ENCODE data around the gene CADM3.

Gene CADM3

DNA sequence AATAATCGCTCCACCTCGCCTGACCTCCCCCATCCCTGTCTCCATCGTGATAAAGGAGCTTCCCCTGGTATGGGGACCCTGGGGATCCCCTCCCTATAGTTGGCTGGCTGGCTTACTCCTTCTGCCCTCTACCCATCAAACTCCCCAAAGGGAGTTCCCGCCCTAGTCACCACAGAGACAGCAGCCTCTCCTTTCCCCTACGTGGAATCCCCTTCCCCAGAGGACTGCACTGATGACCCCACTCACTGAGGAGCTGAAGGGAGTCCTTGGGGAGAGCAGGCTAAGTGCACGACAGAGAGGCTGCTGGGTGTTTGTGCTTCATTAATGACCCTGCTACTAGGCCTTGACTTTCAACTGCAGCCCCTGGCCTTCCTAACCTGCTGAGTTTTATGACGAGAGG is 1.9 kb downstream of the CADM3 start:
- no peak for DNase-seq (ENCODE audit: low read depth in 1 of 2, low spot score in 1 of 2)

- DNase-seq (ENCODE audit: low read depth in 1 of 2, low spot score in 1 of 2): no peak
These were observed 4.2 kb downstream of the CADM3 start for GRCh38 chr1:159175571-159175970.

- DNase-seq (ENCODE audit: low read depth in 1 of 2, low spot score in 1 of 2): no peak
These were observed 6.0 kb downstream of the CADM3 start for GRCh38 chr1:159177272-159177907.

DNA sequence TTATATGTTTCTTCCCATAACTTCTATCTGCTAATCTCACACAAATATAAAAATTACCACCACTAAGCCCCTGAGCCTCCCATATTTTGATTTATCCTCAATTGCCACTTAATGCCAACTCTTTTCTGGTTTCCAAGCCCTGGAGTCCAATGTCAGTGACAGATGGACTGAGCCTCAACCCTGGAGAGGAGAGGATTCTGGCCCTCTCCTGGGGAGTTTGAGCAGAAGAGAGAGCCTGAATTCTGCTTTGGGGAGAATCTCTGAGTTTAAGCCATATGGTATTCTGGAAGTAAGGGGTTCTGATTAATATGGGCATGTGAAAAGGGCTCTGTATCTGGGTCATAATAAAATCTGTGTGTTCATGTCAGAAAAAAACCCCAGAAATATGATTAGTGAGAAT is 8.5 kb downstream of the CADM3 start:
- DNase-seq (ENCODE audit: low read depth in 1 of 2, low spot score in 1 of 2): no peak

DNA sequence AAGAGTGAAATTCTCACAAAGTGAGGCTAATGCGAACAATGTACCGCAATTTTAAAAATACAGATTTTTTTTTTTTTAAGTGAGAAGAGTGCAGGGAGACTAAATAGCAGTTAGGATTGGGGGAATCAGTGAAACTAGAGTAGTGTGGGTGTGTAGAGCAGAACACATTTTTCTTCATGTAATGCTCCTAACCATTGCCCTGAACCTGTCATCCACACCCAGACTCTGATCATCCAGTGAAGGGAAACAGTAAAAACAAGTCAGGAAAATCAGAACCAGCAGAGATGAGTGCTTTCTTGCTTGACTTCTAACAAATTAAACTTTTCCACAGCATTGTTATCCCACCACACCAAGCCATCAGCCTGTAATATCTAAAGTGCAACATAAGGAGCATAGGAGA is 9.1 kb downstream of the CADM3 start:
- DNase-seq (ENCODE audit: low read depth in 1 of 2, low spot score in 1 of 2): no peak

DNA sequence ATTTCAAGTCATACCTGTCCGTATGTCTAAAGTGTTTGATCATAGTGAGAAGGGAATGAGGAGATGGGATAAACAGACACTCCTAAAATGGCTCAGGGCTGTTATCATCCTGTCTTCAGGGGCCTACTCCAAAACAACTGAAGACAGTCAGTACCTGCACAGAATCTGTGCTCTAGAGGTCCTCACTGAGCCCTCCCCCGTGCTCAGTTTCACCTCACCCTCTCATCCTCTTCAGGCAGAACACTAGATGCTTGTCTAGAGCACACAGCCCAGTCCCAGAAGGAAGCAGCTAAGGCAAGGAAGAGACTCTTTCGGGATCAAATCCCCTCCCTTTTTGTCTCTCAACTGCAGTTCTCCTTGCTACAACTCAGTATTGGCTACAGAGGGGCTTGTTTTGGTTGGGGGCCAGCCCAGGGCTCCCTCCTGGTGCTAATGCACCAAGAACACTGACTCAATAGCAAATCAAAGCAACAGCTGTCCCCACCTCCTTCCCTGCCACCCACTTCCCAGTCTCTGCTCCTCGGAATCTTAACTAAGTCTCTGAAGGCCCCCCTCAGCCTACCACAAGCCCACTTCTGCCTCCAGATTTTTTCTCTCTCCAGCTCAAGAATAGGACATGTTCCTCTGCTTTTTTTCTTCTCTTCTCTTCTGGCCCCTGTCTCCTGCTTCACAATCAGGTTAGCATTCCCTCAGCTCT is 10.1 kb downstream of the CADM3 start:
- no peak for DNase-seq (ENCODE audit: low read depth in 1 of 2, low spot score in 1 of 2)

GRCh38 chr1:159184201-159184600 is 12.8 kb downstream of the CADM3 start:
- no peak for DNase-seq (ENCODE audit: low read depth in 1 of 2, low spot score in 1 of 2)

DNA sequence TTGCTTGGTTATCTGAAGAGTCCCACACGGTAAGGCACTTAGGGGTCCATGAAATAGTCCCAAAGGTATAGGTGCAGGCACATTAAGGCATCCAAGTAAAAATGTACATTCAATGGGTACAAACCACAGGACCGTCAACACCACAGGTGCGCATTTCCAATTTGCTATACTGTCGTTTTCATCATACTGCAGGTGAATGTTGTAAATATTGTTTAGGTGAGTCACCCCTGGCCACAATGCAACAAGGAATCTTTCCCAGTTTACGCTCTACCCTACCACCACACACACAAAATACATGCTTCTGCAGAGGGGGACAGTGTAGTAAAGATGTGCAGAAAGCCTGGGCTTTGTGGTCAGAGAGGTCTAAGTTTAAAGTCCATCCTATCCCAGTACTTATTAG is 13.7 kb downstream of the CADM3 start:
- DNase-seq (ENCODE audit: low read depth in 1 of 2, low spot score in 1 of 2): no peak

DNA sequence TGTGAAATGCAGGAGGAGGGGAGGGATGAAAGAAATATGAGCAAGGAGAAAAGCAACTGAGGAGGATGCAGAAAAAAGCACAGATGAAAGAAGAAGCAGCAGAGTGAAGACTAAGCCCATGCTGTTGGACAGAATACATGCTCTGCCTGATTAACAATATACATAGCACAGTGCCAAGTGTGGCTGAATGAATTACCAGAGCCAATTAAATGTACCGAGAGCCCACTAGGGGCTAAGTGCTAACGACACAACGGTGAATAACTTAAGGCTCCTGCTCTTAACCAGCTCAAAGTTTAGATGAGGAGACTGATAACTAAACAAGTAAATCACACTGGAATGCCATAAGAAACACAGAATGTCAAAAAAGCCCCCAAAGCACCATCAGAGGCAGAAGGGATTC is 15.6 kb downstream of the CADM3 start:
- no peak for DNase-seq (ENCODE audit: low read depth in 1 of 2, low spot score in 1 of 2)

- no peak for DNase-seq (ENCODE audit: low read depth in 1 of 2, low spot score in 1 of 2)
These were observed 16.4 kb downstream of the CADM3 start for GRCh38 chr1:159187647-159188374.

DNA sequence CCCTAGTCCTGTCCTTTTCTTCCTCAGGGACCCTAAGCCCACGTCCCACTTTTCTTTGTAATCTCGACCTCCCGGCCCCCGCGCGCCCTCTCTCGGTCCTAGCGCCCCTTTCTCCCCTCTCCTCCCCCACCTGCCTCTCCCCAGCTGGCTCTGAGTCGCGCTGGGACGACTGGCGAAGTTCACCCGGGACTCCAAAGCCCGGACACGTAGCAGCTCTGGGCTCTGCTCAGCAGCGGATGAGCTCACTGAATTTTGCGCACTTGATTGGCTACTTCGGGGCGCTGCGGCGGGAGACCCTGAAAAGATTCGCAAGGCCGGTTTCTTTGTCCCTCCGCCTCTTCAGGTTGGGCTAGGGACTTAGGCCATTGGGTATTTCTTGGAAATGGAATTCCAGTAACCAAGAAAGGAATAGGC is 17.0 kb downstream of the CADM3 start:
- DNase-seq (ENCODE audit: low read depth in 1 of 2, low spot score in 1 of 2): no peak

DNA sequence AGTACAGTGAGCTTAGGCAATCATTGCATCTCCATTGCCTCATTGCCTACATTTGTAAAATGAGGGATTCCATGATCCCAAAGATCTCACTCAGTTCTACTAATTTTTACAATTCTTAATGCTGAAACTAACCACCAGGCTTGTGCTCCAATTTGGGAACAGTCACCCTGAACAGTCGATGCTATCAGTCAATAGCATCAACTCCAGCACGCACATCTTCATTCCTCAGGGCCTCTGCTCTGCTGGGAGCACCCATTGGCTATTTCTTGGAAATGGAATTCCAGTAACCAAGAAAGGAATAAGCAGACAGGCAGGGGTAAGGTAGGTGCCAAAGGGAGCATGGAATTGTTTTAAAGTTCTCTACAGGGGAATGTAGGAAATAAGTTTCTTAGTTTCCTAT is 19.0 kb downstream of the CADM3 start:
- DNase-seq (ENCODE audit: low read depth in 1 of 2, low spot score in 1 of 2): no peak

- DNase-seq (ENCODE audit: low read depth in 1 of 2, low spot score in 1 of 2): no peak
These were observed 25.1 kb downstream of the CADM3 start for GRCh38 chr1:159196543-159196942.

DNA sequence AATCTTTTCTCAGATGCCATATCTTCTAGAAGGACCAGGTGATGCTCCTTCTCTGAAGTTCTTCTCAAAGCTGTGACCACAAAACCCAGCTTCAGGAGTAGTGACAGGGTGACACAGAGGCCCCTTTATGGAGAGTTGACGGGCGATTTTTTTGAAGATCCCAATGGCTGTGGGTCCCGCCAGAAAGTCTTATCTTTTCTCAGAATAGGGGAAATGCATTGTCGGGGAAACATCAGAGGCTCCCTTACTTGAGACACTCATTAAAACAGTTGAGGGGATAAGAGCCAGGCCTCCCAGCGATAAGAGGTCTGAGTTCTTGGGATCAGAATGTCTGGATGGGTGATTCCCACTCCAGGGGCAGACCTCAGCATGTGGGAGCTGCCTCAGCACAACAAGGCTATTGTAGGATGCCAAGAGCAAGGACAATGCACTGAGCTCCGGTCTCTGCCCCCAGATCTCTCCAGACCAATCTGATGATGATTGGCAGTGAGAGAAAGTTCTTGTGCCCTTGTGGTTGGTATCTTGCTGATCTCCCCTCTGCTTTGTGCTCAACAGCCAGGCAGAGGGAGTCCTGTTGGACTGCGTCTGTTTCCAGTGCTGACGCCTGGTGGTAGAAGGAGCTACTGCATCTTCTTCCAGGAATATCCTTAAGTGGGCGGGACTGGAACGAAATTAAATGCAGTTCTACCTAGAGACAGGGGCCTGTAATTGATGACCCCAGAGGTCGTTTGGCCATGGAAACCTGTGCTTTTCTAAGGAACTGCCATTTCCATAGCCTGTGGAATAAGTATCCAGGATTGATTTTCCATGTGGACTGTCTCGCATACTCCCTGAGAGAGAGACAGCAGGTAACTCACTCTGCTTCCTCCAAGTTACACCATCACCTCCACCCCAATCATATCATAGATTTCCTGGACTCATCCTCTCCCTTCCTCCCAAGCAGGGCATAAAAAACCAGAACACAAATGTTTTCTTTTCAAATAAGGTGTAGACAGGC is 26.4 kb downstream of the CADM3 start:
- no peak for DNase-seq (ENCODE audit: low read depth in 1 of 2, low spot score in 1 of 2)

DNA sequence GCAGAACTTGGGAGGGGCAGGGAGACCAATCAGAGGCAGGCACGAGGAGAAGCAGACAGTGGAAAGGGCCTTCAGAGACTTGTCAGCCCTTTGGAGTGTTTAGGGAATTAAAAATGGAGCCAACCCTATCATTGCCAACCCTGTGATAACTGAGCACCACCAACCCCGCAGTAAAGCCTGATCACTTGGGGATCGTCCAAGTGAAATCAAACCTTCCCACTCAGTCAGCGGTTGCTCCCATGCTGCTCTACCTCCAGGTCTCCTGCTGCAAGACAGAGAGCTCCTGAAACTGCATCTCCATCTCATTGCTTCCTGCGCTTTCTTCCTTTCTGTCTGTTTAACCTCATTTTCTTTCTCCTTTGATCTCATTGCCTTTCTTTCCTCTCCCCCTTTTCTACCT is 28.5 kb downstream of the CADM3 start:
- no peak for DNase-seq (ENCODE audit: low read depth in 1 of 2, low spot score in 1 of 2)

DNA sequence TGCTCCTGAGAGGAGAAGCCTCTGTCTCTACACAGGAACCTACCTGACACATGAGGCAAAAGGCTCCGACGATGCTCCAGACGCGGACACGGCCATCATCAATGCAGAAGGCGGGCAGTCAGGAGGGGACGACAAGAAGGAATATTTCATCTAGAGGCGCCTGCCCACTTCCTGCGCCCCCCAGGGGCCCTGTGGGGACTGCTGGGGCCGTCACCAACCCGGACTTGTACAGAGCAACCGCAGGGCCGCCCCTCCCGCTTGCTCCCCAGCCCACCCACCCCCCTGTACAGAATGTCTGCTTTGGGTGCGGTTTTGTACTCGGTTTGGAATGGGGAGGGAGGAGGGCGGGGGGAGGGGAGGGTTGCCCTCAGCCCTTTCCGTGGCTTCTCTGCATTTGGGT is 29.4 kb downstream of the CADM3 start:
- no peak for DNase-seq (ENCODE audit: low read depth in 1 of 2, low spot score in 1 of 2)

DNA sequence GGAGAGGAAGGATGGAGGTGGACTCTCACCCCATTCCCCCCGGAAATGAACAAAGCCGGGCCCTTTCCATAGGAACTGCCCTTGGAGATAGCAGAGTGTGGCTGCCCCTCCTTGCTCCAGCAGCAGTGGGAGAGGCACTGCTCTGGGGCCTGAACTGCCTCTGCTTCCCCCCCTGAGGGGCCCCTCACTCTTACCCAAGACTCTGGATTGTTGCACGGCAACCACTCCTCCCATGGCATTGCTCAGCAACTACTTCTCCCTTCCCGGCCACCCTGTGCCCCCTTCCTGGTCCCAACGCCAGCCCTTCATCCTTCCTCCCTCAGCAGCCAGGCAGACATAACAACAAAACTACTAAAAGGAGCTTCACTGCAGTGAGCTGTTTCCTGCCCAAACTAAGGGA is 30.2 kb downstream of the CADM3 start:
- no peak for DNase-seq (ENCODE audit: low read depth in 1 of 2, low spot score in 1 of 2)

- DNase-seq (ENCODE audit: low read depth in 1 of 2, low spot score in 1 of 2): no peak
These were observed 32.2 kb downstream of the CADM3 start for GRCh38 chr1:159203610-159204009.

GRCh38 chr1:159204161-159205141 is 33.0 kb downstream of the CADM3 start, which contains the start of gene ACKR1:
Gene ACKR1 (plus strand): TSS chr1:159204875. CDS start chr1:159204960, 85 bp downstream.
- no peak for DNase-seq (ENCODE audit: low read depth in 1 of 2, low spot score in 1 of 2)

DNA sequence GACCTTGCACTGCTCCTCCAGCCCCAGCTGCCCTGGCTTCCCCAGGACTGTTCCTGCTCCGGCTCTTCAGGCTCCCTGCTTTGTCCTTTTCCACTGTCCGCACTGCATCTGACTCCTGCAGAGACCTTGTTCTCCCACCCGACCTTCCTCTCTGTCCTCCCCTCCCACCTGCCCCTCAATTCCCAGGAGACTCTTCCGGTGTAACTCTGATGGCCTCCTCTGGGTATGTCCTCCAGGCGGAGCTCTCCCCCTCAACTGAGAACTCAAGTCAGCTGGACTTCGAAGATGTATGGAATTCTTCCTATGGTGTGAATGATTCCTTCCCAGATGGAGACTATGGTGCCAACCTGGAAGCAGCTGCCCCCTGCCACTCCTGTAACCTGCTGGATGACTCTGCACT is 33.8 kb downstream of the CADM3 start:
- DNase-seq (ENCODE audit: low read depth in 1 of 2, low spot score in 1 of 2): no peak

Measured in activated T-helper 1 cell treated with anti-CD3 and anti-CD28 coated beads, Interleukin-2, amount 50 U/mL, for 16 hours (primary cell).